HG03060 (cell line): ENCODE measurements around the gene STMN1.
"Not testable (repeated sequence)": the region's sequence is repeated elsewhere in the genome, so short reads cannot be mapped to it uniquely, and the experiment has no call there.

Source experiments
- ATAC-seq: cut with Tn5 transposase; IDR thresholded peaks from one replicate; pipeline ENCODE4 v1.9.1; 2021; ENCODE audit warnings: low read depth, moderate number of reproducible peaks; ENCODE audit not compliant: unreplicated experiment

STMN1 gene

DNA sequence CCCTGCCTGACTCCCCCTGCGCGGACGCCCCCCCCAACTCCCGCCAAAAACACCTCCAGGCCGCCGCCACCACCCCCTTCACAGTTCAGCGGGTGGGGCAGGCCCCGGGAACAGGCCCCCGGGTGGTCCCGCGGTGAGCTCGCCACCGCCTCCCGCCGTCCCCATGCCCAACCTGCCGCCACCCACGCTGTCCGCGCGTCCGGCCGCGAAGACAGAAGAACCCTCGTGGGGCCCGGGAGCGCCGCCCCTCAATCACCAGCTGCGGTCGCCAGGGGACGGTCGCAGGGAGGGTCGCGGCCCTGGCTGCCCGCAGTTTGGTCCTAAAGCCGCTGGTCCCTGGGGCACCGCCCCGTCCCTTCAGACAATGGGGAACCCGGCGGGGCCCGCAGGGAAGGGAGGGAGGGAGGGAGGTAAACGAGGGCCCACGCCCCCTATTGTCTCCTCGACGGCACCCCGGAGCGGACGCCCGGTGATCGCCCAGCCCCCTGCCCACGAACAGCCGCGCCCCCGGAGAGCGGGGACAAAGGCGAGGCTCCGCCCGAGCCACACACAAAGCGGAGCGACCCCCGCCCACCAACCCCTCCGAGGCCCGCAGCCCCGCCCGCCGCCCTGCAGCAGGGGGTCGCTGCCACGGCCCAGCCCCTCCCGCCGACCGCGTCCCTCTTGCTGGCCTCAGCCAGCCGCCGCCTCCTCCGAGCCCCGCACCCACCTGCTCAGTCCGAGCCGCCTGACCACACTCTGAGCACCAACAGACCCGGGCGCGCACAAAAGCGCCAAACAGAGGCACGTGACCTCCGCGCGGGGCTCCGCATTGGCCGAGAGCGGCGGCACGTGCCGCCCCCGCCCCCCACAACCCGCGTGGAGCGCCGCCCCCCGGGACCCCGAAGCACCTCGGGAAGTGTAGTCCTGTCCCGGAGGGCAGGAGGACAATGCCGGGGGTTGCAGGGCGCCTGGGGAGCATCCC is at the start of gene STMN1:
TSS of gene STMN1 (minus strand) at position 740 of the 964 bp plus-strand sequence. CDS start 1,743 bp downstream, outside the sequence.
- no peak for ATAC-seq

DNA sequence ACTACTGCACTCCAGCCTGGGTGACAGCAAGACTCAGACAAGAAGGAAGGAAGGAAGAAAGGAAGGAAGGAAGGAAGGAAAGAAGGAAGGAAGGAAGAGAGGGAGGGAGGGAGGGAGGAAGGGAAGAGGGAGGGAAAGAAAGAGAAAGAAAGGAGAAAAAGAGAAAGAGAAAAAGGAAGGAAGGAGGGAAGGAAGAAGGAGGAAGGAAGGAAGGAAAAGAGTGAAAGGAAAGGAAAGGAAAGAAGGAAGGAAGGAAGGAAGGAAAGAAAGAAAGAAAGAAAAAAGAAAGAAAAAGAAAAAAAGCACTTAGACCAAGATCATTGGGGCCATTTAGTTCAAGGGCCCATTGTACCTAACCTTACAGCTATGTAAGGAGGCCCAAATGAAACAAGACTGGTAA is 49.3 kb upstream of the STMN1 start:
- ATAC-seq = no peak

DNA sequence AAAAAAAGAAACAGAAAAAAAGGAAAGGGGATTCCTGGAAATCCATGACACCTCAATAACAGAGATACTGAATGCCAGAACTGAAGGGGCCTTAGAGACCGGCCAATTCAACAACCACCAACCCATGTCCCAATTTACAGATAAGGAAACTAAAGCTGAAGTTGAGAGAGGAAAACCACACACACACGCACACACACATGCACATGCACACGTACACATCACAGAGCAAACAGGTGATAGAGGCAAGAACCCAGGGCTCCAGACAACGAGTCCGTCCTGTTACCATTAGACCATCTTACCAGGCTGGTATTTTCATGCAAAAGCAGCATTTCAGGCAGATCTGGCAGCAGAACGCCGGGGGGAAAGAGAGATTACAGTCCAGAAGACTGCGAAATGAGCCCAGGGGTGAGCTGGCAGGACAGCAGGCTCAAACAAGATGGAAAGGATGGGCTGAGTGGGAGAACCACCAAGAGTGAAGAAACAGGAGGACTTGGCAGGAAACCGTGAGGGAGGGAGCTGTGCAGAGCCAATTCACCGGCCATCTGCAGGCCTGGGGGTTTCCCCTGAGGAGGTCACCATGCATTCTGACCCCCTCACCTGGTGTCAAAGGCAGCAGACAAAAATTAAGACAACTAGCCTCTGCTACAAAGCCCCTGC is 48.2 kb upstream of the STMN1 start:
- ATAC-seq = no peak

DNA sequence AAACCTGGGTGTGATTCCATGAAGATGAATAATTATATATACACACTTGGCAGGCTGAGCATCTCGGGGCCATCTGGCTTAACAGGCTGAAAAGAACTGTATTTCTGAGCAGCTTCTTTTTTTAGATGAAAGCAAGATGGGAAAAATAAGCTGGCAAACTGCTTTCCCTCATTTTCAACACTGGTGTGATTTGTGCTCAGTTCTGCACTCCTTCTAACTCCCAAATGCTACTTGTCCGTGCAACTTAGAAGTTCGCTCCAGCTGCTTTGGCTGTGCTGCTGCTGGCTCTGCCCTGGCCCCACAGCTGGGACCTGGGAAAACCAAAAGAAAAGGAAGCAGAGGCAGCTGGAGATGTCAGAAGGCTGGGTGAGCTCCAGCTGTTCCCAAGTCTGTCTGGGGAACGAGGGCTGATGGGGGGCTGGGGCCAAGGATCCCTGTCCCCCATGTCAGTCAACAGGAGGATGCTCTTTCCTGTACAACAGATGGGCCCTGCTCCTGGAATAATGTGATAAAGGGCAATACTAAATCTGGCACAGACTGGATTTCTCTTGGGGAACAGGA is 46.7 kb upstream of the STMN1 start:
- ATAC-seq = no peak

DNA sequence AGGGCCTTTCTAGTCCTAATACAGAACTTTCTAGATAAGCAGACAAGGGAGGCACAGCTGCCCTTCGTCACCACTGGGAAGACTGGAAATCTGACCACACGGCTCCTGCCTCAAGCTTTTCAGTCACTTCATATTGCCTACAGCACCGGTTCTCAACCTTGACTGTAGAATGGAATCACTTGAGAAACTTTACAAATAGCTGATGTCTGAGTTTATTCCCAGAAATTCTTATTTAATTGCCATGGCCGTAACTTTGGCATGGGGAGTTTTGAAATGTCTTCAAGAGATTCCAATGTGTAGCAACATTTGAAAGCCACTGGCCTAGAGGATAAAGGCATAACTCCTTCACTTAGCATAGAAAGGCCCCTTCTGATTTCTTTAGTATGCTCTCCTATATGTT is 42.4 kb upstream of the STMN1 start:
- no peak for ATAC-seq

DNA sequence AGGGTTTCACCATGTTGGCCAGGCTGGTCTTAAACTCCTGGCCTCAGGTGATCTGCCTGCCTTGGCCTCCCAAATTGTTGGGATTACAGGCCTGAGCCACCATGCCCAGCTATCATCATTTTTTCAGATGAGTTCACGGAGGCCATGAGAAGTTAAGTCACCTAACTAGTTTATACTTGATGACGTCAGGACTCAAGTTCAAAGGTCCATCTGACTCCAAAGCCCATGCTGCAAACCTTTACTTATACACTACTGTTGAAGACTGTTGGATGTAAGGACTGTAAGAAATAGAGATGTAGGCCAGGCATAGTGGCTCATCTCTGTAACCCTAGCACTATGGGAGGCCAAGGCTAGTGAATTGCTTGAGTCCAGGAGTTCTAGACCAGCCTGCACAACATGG is 40.8 kb upstream of the STMN1 start:
- no peak for ATAC-seq

DNA sequence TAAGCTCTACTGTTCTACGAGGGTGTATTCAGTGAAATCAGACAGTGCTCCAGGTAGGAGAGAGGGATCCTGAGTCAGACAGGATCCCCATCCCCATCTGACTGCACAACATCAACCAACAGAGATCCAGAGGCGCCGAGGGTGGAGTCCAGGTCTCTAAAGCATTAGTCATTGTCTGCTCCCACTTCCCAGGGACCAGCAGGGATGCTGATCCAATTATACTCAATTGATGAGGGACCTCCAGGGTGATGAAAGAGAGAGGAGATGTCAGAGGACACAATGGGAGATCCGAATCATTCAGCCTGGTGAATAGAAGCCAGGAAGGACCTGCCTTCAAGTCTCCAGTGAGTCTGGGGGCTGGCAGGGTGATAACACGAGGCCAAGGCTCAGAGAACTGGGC is 39.5 kb upstream of the STMN1 start:
- ATAC-seq = no peak

DNA sequence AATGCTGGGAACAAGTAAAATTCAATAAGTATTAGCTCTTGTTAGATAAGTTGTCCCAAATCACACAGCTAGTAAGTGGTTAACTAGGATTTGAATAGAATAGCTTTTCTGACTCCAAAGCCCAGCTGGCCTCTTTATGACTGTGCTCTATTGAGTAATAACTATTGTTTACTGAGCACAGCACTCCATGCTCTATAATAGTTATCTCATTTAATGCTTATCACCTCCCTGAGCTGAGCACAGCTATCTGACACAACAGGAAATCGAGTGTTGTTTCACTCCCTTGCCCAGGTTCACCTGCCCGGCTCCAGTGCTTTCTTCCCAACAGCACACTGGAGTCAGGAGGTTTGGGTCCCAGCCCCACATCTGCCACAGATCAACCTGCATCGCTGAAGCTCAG is 38.8 kb upstream of the STMN1 start:
- ATAC-seq = no peak

DNA sequence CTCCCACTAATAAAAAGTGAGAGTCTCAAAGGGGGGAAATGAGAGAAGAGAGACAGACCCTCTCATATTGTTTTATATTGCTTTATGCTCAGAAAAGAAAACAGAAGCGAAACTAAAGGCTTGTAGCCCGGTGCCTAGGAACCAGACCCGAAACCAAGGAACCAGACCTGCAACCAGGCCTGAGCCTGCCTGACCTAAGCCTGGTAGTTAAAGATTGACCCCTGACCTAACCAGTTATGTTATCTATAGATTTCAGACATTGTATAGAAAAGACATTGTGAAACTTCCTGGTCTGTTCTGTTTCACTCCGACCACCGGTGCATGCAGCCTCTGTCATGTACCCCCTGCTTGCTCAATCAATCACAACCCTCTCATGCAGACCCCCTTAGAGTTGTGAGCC is 37.3 kb upstream of the STMN1 start:
- ATAC-seq = not testable (repeated sequence)

DNA sequence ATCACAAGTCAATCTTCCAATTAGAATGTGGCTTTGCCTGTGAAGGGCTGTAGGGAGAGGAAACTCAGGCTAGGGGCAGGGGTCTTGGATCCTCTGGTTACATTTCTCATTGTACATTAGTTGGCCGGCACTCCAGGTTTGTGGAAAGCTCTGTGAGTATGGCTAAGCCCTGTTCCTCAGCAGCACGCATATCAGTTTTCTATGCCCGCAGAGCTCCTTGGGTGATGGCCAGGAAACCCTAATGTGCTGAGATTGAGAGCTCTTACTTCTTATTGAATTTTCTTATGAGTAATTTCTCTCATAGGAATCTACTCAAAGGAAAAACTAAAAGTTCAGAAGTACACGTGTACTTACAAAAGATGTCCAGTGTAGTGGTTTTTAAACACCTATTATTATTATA is 30.7 kb upstream of the STMN1 start:
- ATAC-seq = no peak

DNA sequence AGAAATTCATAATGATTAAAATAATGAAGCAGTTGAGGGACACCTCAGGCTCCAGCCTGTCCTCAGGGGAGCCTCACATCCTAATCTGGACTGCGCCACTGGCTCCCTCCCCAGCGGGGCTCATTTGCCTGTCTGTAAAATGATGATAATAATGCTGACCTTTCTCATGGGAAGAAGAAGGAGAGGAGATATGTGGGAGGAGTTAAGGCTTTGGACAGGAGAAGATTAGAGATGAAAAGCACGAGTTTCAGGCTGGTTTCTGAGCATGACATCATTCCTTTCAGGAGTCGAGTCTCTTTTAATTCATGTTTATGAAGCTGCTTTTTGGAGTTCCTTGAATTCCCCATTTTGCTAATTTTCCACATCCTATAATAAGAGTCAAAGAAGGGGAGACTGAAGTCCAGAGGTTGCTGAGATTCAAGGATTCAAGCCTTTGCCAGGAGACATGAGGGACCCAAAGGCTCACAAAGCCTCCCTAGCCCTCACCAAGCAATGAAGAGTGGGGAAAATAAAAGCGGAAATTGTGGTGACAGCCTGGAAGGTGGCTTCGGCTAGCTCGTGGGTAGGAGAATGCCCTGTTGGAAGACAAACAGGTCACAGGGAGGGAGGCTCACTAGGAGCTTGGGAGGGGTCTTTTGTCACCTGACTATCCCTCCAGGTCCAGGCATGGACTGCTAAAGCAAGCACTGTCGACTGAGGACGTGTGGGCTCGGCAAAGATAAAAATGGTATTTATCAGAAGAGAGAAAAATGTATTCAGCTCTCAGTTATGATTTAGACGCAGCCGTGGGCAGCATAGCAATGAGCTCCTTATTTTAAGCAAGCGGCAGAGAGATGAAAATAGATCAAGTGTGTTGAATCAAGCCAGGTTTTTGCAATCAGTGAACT is 27.5 kb upstream of the STMN1 start:
- ATAC-seq = no peak

DNA sequence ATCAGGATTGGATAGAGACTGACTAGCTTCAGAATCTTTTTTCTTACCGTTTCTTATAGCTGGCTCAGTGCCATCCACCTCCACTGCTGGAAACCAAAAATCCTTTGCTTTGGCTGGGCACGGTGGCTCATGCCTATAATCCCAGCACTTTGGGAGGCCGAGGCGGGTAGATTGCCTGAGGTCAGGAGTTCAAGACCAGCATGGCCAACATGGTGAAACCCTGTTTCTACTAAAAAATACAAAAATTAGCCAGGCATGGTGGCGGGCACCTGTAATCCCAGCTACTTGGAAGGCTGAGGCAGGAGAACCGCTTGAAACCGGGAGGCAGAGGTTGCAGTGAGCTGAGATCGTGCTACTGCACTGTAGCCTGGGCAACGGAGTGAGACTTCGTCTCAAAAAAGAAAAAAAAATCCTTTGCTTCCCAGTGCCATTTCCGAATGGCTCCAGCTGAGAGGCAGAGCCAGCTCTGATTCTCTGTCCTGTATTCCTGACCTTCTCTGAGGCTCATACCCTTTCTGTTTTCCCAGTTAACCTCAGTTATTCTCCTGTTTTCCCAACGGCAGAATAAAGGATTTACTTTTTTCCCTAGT is 26.7 kb upstream of the STMN1 start:
- ATAC-seq = not testable (repeated sequence)

DNA sequence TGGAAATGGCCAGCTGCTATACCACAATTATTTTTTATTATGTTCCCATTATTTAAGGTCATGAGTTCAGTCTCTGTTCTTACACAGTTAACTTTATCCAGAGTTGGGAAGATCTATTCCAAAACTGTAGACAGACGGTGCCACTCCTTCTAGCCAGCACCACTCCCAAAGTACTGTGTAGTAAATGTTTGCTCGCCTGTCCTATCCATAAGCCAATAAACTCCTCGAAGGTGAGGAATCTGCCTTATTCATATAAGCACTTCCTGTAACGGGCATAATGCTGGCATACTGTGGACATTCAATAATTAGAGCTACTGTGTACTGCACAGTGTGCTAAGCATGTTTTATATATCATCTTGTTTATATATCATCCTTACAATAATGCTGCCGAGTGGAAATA is 26.1 kb upstream of the STMN1 start:
- ATAC-seq = no peak

DNA sequence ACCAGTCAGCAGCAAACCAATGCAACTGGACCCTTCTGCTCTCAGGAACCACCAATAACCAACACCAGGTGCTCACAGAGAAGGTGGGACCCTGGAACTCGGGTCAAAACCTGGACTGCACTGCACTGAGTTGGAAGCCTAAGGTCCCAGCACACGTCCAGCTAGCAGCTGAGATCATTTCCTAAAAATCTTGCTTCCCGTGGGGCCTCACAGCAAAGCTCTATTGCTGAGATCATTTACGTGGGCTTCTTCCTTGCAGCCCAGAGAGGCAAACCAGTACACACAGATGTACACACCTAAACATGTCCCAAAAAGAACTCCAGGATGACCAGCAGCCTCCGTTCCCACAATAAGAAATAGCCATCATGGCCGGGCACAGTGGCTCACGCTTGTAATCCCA is 22.8 kb upstream of the STMN1 start:
- no peak for ATAC-seq

DNA sequence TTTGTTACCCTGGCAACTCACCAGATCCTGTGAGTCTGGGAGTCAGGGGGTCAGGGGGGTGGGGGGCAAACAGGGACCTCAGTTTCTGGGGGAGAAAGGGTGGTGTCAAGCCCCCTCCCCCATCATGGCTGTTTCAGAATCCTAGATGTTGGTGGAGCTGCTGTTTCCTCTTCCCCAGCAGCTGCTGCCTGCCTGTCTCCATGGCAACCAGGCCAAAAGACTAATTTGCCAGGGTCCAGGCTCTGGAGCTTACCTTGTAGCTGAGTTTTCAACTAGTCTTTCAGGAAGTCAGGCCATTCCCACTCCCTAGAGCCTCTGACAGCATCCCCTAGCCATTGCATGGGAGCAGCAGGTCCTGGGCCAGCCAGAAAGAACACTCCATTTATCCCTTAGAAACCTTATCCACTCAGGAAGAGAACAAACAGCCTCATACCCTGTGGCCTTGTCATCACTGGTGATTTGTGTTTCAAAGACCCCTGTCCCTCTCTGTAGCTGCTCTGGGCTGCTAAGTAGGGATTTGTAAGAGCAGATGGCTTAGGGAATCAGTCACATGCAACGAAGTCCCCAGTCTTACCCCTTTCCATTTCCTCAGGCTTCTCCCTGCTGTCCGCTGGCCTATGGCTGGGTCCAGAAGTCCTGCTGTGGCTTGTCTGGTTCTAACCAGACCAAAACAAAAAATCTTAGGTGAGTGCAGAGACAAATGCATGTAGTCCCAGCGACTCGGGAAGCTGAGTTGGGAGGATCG is 21.5 kb upstream of the STMN1 start:
- ATAC-seq = no peak

DNA sequence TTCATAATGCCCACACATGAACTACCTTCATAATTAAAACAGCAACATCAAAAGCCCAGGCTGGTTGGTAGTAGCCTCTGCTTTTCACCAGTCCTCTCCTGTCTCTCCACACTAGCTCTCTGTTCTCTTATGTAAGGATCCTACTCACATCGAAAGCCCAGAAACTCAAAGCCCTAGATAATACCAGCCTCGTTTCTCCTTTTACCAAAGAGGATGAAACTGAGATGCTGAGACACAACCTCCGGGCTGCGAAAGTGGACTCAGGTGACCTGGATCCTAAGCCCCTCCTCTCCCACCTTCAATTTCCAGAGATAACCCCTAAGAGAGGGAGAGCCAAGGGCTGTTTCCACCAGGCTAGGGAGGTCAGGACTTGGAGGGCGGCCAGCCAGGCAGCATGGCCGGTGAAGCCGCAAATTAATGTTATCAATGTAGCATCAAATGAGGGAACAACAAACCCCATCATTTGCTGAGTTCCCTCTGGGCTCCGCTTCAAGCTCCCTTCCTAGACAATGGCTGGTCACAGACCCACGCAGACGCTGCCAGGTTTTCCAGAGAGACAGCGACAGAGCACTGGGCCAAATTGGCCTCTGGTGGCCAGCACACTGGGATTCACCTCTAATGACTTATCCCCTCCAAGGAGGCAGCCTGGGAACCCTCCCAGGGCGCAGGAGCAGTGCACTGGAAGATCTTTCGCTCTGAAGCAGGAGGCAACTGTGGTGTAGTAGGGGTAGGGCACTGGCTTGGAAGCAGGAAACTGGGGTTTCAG is 20.7 kb upstream of the STMN1 start:
- ATAC-seq = no peak

DNA sequence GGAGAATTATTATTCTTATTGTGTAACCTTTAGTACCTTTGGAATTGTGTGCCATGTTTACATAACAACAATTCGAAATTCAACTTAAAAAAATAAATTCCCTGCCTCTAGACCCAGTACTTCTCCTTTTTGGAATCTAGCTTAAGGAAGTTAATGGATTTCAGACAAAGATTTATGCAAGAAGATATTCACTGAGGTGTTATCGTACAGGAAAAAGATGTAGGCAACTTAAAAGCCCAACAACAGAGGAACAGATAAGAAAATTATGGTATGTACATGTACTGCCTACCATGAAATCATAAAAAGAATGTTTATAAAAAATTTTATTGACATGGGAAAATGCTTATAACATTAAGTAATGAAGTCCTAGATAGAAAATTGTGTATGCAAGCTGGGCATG is 18.2 kb upstream of the STMN1 start:
- no peak for ATAC-seq

DNA sequence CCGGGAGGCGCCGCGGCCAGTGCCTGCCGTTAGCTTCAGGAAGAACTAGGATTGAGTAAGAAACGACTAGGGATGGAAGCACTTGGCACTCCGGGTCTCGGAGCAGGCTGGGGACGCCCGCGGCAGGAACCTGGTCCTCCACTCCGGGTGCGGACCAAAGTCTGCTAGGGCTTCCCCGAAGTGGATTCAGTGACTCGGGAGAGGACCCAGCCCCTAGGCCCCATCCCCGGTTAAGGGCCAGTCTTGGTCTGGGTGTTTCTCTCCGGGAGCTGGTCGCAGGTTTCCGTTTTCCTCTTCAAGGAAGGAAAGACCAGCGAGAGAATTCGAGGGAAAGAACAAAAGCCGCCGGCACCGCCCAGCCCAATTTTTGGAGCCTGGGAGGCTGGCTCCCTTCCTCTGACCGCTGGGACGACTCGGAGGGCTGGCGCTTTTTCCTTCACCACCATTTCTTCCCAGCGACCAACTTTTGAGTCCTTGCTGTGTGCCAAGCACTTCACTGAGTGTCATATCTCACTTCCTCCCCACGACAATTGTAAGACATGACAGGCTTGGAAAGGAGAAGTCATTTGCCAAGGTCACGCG is 16.8 kb upstream of the STMN1 start:
- ATAC-seq = no peak
